Placental pericyte (primary cell): ENCODE data around the gene PPP1R12A. TPM values are rescaled to one million over a fixed set of nuclear protein-coding genes. Genes with fewer than 3 reads are reported as not detected.

Experiments used
- small RNA-seq: library from RNA; depleted of rRNA; stranded (forward); fragments of <200 nt; gene quantifications from one replicate; pipeline ENCODE3, GENCODE V24; 2012; ENCODE audit warnings: low replicate concordance
- total RNA-seq: library from RNA; depleted of rRNA; stranded (reverse); fragments of >200 nt; gene quantifications from 2 replicates; pipeline ENCODE4 v1.2.3, GENCODE V29; 2012

Gene PPP1R12A
- total RNA-seq: 104 and 133 TPM in 2 replicates

DNA sequence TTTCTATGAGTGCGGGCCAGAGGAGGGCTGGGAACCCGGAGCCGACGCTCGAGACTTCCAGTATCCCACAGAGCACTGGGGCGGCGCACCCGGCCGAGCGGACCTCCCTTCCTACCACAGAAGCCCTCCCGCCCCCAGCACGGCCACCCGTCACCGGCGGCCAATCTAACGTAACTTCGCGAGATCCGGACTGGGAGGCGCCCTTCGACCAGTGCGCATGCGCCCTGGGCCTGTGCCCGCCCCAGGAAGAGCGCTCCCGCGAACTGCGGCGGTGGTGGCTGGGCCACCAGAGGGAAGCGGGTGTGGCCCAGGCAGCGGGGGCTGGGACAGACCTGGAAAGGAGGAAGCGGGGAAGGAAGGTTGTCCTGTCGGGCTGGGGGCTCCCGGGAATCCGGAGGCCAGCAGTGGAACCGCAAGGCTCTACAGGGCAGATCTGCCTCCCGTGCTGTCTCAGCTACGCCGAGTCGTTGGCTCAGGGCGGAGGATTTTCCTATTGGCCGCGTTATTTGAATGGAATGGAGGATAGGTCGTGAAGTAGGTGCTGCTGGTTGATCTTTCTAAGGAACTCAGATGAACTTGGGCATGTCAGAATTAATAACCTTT, at the start of gene PPP1R12A:
TSS of gene PPP1R12A (minus strand) at position 77 of the 603 bp plus-strand sequence. CDS start 166 bp downstream, outside the sequence.

Small RNAs within 50 kb of the gene (small RNA-seq; reads per million reads assigned to genes)
- not detected for gene RNA5SP363

Other genes with a start within 250 kb of the PPP1R12A start
- gene PAWR, start 244.1 kb downstream of the PPP1R12A start, total RNA-seq: 29.5 and 40.2 TPM in 2 replicates
- gene OTOGL, start 164.4 kb upstream of the PPP1R12A start, total RNA-seq: under 0.01 and 0.14 TPM in 2 replicates